ENCODE data around the gene ARHGAP26. TPM values are rescaled to one million over a fixed set of nuclear protein-coding genes. Genes with fewer than 3 reads are reported as not detected.
A peak's percentile ranks its signal among the peaks of the same experiment; 100 is the strongest.

ARHGAP26 gene
- total and polyA plus RNA-seq, 4 experiments from 2014 or later, result 2.0 to 22.7 (median 17.3) TPM

DNA sequence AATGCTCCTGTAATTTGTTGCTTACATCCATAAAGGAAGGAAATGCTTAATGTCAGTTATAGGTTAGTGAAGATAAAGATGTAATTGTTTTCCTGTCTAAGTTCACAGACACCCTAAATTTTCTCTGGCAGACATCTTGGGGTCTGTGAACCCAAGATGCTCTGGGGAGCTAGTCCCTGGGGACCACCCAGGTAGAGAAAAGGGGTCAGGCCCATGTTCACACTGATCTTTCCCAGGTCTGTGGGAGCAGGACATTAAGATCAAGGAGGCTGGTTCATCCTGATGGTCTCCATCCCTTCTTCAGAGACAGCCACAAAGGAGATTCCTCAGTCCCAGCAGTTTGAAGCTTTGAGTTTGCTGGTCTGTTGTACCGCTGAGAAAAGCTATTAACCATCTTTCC lies 267.5 kb downstream of the ARHGAP26 start:
- H3K4me3 ChIP-seq (ENCODE audit: low read length in 2 of 2), result no peak overlapping the region
- H3K9me3 ChIP-seq (ENCODE audit: control insufficient read depth in 1 of 2, low read length in 2 of 2), result no peaks in the 10 kb centered on the region
- intact Hi-C loops (cut with micrococcal nuclease), result no loop called here
- peaks cover 4% of the 10 kb centered on the region for H3K4me1 ChIP-seq (ENCODE audit: insufficient read depth, low read length)
- H3K4me1 Mint-ChIP-seq, result peaks cover under 1 to 7% (median 4%) of the 10 kb centered on the region in 4 donors
- H3K36me3 Mint-ChIP-seq, result peaks cover 16 to 36% of the 10 kb centered on the region in 2 donors
- no peaks in the 10 kb centered on the region for H3K27me3 ChIP-seq (ENCODE audit: insufficient read depth, low read length)
- no peak for DNase-seq
- no peaks in the 10 kb centered on the region for H3K36me3 ChIP-seq (ENCODE audit: insufficient read depth, low read length)
- POLR2A ChIA-PET (ENCODE audit: partially characterized antibody), result no interaction called here
- CTCF ChIA-PET (ENCODE audit: partially characterized antibody), result interaction anchor here (1.5 kb wide), 1 partner anchor 14 kb away, joined by 3 read pairs; no protein-coding TSS in a partner anchor
- H3K4me3 Mint-ChIP-seq, result no peak overlapping the region
- H3K9me3 Mint-ChIP-seq, result no peaks in the 10 kb centered on the region
- no peak overlapping the region for H3K27ac Mint-ChIP-seq
- H3K27ac ChIP-seq (ENCODE audit: low read depth, low read length), result no peak overlapping the region
- H3K27me3 Mint-ChIP-seq, result no peaks in the 10 kb centered on the region

GRCh38 chr5:143040622-143041021 lies 270.4 kb downstream of the ARHGAP26 start:
- intact Hi-C loops (cut with micrococcal nuclease), result no loop called here
- H3K36me3 Mint-ChIP-seq, result peaks cover 14 to 58% of the 10 kb centered on the region in 2 donors

GRCh38 chr5:143041461-143041860 lies 271.3 kb downstream of the ARHGAP26 start:
- Histone ChIP-seq H3K27me3 (ENCODE audit: insufficient read depth, low read length) (no peaks in the 10 kb centered on the region), H3K4me3 (ENCODE audit: low read length in 2 of 2) (no peak overlapping the region), H3K9me3 (ENCODE audit: control insufficient read depth in 1 of 2, low read length in 2 of 2) (no peaks in the 10 kb centered on the region), H3K27ac (ENCODE audit: low read depth, low read length) (no peak overlapping the region), H3K4me1 (ENCODE audit: insufficient read depth, low read length) (peaks cover 4% of the 10 kb centered on the region), H3K36me3 (ENCODE audit: insufficient read depth, low read length) (no peaks in the 10 kb centered on the region)
- Mint-ChIP-seq H3K36me3 (peaks cover 14 to 53% of the 10 kb centered on the region in 2 donors), H3K27me3 (no peaks in the 10 kb centered on the region), H3K27ac (no peak overlapping the region), H3K9me3 (no peaks in the 10 kb centered on the region), H3K4me1 (peaks cover 0 to 3% (median 2%) of the 10 kb centered on the region in 4 donors), H3K4me3 (no peak overlapping the region)
- ChIA-PET POLR2A (ENCODE audit: partially characterized antibody) (no interaction called here), CTCF (ENCODE audit: partially characterized antibody) (interaction anchor here (0.9 to 1.2 kb wide), 2 partner anchors 11 to 27 kb away, joined by 4 to 7 read pairs; no protein-coding TSS in a partner anchor)
- no peak for DNase-seq
- intact Hi-C loops (cut with micrococcal nuclease), result no loop called here

More at GRCh38 chr5:143040622-143041021, 270.4 kb downstream of the ARHGAP26 start:
- H3K27me3 ChIP-seq (ENCODE audit: insufficient read depth, low read length), result no peaks in the 10 kb centered on the region
- POLR2A ChIA-PET (ENCODE audit: partially characterized antibody), result no interaction called here
- no peaks in the 10 kb centered on the region for H3K9me3 Mint-ChIP-seq
- no peak overlapping the region for H3K27ac Mint-ChIP-seq
- no peak overlapping the region for H3K4me3 ChIP-seq (ENCODE audit: low read length in 2 of 2)
- CTCF ChIA-PET (ENCODE audit: partially characterized antibody), result interaction anchor here (0.9 to 1.2 kb wide), 2 partner anchors 11 to 26 kb away, joined by 4 to 7 read pairs; no protein-coding TSS in a partner anchor
- H3K27me3 Mint-ChIP-seq, result no peaks in the 10 kb centered on the region
- no peaks in the 10 kb centered on the region for H3K36me3 ChIP-seq (ENCODE audit: insufficient read depth, low read length)
- H3K4me3 Mint-ChIP-seq, result no peak overlapping the region
- H3K4me1 Mint-ChIP-seq, result peaks cover 0 to 7% (median 4%) of the 10 kb centered on the region in 4 donors
- no peaks in the 10 kb centered on the region for H3K9me3 ChIP-seq (ENCODE audit: control insufficient read depth in 1 of 2, low read length in 2 of 2)
- DNase-seq, result no peak
- H3K27ac ChIP-seq (ENCODE audit: low read depth, low read length), result no peak overlapping the region
- peaks cover 4% of the 10 kb centered on the region for H3K4me1 ChIP-seq (ENCODE audit: insufficient read depth, low read length)

- H3K4me1 Mint-ChIP-seq, result peaks cover 0 to 3% (median 1%) of the 10 kb centered on the region in 4 donors
- H3K9me3 Mint-ChIP-seq, result no peaks in the 10 kb centered on the region
- ChIA-PET CTCF (ENCODE audit: partially characterized antibody) (interaction anchor here (0.5 to 1.2 kb wide), 2 partner anchors 12 to 361 kb away, joined by 3 to 4 read pairs; no protein-coding TSS in a partner anchor), POLR2A (ENCODE audit: partially characterized antibody) (no interaction called here)
- H3K4me3 Mint-ChIP-seq, result no peak overlapping the region
- Histone ChIP-seq H3K27me3 (ENCODE audit: insufficient read depth, low read length) (no peaks in the 10 kb centered on the region), H3K36me3 (ENCODE audit: insufficient read depth, low read length) (no peaks in the 10 kb centered on the region), H3K4me3 (ENCODE audit: low read length in 2 of 2) (no peak overlapping the region), H3K9me3 (ENCODE audit: control insufficient read depth in 1 of 2, low read length in 2 of 2) (no peaks in the 10 kb centered on the region), H3K27ac (ENCODE audit: low read depth, low read length) (no peak overlapping the region), H3K4me1 (ENCODE audit: insufficient read depth, low read length) (peaks cover 4% of the 10 kb centered on the region)
- no peaks in the 10 kb centered on the region for H3K27me3 Mint-ChIP-seq
- intact Hi-C loops (cut with micrococcal nuclease), result no loop called here
- peaks cover 14 to 57% of the 10 kb centered on the region in 2 donors for H3K36me3 Mint-ChIP-seq
- DNase-seq, result no peak
- H3K27ac Mint-ChIP-seq, result no peak overlapping the region
Measured at GRCh38 chr5:143041972-143042770, 272.0 kb downstream of the ARHGAP26 start.

- ChIA-PET POLR2A (ENCODE audit: partially characterized antibody) (no interaction called here), CTCF (ENCODE audit: partially characterized antibody) (interaction anchor here (1.1 kb wide), 1 partner anchor 19 kb away, joined by 3 read pairs; no protein-coding TSS in a partner anchor)
- Histone ChIP-seq H3K36me3 (ENCODE audit: insufficient read depth, low read length) (no peaks in the 10 kb centered on the region), H3K9me3 (ENCODE audit: control insufficient read depth in 1 of 2, low read length in 2 of 2) (no peaks in the 10 kb centered on the region), H3K4me1 (ENCODE audit: insufficient read depth, low read length) (no peaks in the 10 kb centered on the region), H3K4me3 (ENCODE audit: low read length in 2 of 2) (no peak overlapping the region), H3K27ac (ENCODE audit: low read depth, low read length) (no peak overlapping the region), H3K27me3 (ENCODE audit: insufficient read depth, low read length) (no peaks in the 10 kb centered on the region)
- DNase-seq, result no peak
- Mint-ChIP-seq H3K36me3 (peaks cover 16 to 50% of the 10 kb centered on the region in 2 donors), H3K27ac (no peak overlapping the region), H3K27me3 (no peaks in the 10 kb centered on the region), H3K4me3 (no peak overlapping the region), H3K9me3 (no peaks in the 10 kb centered on the region), H3K4me1 (peaks cover 0 to 3% (median 1%) of the 10 kb centered on the region in 4 donors)
- intact Hi-C loops (cut with micrococcal nuclease), result no loop called here
Measured at GRCh38 chr5:143044265-143044664, 274.1 kb downstream of the ARHGAP26 start.

GRCh38 chr5:143045062-143045461 lies 274.9 kb downstream of the ARHGAP26 start:
- Histone ChIP-seq H3K4me1 (ENCODE audit: insufficient read depth, low read length) (no peaks in the 10 kb centered on the region), H3K27ac (ENCODE audit: low read depth, low read length) (no peak overlapping the region), H3K36me3 (ENCODE audit: insufficient read depth, low read length) (no peaks in the 10 kb centered on the region), H3K9me3 (ENCODE audit: control insufficient read depth in 1 of 2, low read length in 2 of 2) (no peaks in the 10 kb centered on the region), H3K27me3 (ENCODE audit: insufficient read depth, low read length) (no peaks in the 10 kb centered on the region), H3K4me3 (ENCODE audit: low read length in 2 of 2) (no peak overlapping the region)
- Mint-ChIP-seq H3K9me3 (no peaks in the 10 kb centered on the region), H3K27ac (no peak overlapping the region), H3K36me3 (peaks cover 13 to 50% of the 10 kb centered on the region in 2 donors), H3K4me3 (no peak overlapping the region), H3K4me1 (peaks cover 0 to 4% (median under 1%) of the 10 kb centered on the region in 4 donors), H3K27me3 (no peaks in the 10 kb centered on the region)
- intact Hi-C loops (cut with micrococcal nuclease), result no loop called here
- DNase-seq, result no peak
- CTCF ChIA-PET (ENCODE audit: partially characterized antibody), result interaction anchor here (1.1 kb wide), 1 partner anchor 19 kb away, joined by 3 read pairs; no protein-coding TSS in a partner anchor
- POLR2A ChIA-PET (ENCODE audit: partially characterized antibody), result no interaction called here

GRCh38 chr5:143046314-143046713 lies 276.1 kb downstream of the ARHGAP26 start:
- CTCF ChIA-PET (ENCODE audit: partially characterized antibody), result no interaction called here
- Mint-ChIP-seq H3K27ac (peak overlapping the region in 1 of 7 donors; percentile 42), H3K4me3 (no peak overlapping the region), H3K9me3 (no peaks in the 10 kb centered on the region), H3K27me3 (no peaks in the 10 kb centered on the region), H3K36me3 (peaks cover 11 to 51% of the 10 kb centered on the region in 2 donors), H3K4me1 (peaks cover 0 to 8% (median under 1%) of the 10 kb centered on the region in 4 donors)
- intact Hi-C loops (cut with micrococcal nuclease), result no loop called here
- no peaks in the 10 kb centered on the region for H3K9me3 ChIP-seq (ENCODE audit: control insufficient read depth in 1 of 2, low read length in 2 of 2)
- DNase-seq, result no peak
- POLR2A ChIA-PET (ENCODE audit: partially characterized antibody), result interaction anchor here (0.7 kb wide), 1 partner anchor 16 kb away, joined by 5 read pairs; no protein-coding TSS in a partner anchor
- H3K36me3 ChIP-seq (ENCODE audit: insufficient read depth, low read length), result no peaks in the 10 kb centered on the region
- no peak overlapping the region for H3K27ac ChIP-seq (ENCODE audit: low read depth, low read length)
- no peaks in the 10 kb centered on the region for H3K27me3 ChIP-seq (ENCODE audit: insufficient read depth, low read length)
- no peaks in the 10 kb centered on the region for H3K4me1 ChIP-seq (ENCODE audit: insufficient read depth, low read length)
- no peak overlapping the region for H3K4me3 ChIP-seq (ENCODE audit: low read length in 2 of 2)
